Midbrain (tissue), 1 donor: ENCODE measurements around the gene IRS1.

ENCODE experiments used
- DNase-seq: peaks from one replicate; lab custom pipeline; 2025; lab: John Stamatoyannopoulos, UW

Gene IRS1

GRCh38 chr2:226691255-226691654 is 108.4 kb downstream of the IRS1 start:
- no peak for DNase-seq

GRCh38 chr2:226690461-226691024 is 109.1 kb downstream of the IRS1 start:
- no peak for DNase-seq

- no peak for DNase-seq
Measured at GRCh38 chr2:226687641-226688253, 111.9 kb downstream of the IRS1 start.

- no peak for DNase-seq
Measured at GRCh38 chr2:226684563-226684959, 115.1 kb downstream of the IRS1 start.

GRCh38 chr2:226683944-226684562 is 115.6 kb downstream of the IRS1 start:
- no peak for DNase-seq

GRCh38 chr2:226683196-226683595 is 116.4 kb downstream of the IRS1 start:
- DNase-seq: no peak
